Liver (tissue), 9 donors: ENCODE data around the gene ALPI. TPM values are rescaled to one million over a fixed set of nuclear protein-coding genes. Genes with fewer than 3 reads are reported as not detected.

ENCODE experiments used
- DNase-seq: peaks from one replicate; pipeline ENCODE4 v3.0.0-alpha.2; 2017; ENCODE audit warnings: low spot score
- H3K27ac ChIP-seq, 2 donors: one replicate each; pipeline ENCODE4 v1.7.0; 2013; ENCODE audit warnings: inconsistent platforms in 2 of 2, low read length in 2 of 2, control low read depth in 1 of 2, low read depth in 1 of 2, mild to moderate bottlenecking in 1 of 2
- H3K27me3 ChIP-seq, 4 donors: one replicate each; pipeline versions ENCODE4 v1.6.1 to v1.7.0; 2013; ENCODE audit warnings: low read length in 3 of 4, inconsistent platforms in 1 of 4, mild to moderate bottlenecking in 1 of 4, moderate library complexity in 1 of 4; ENCODE audit not compliant: control insufficient read depth in 4 of 4, insufficient read depth in 4 of 4
- H3K36me3 ChIP-seq, 4 donors: one replicate each; pipeline versions ENCODE4 v1.6.1 to v1.7.0; 2013; ENCODE audit warnings: low read length in 3 of 4, mild to moderate bottlenecking in 3 of 4, low read depth in 1 of 4, moderate library complexity in 1 of 4; ENCODE audit not compliant: control insufficient read depth in 4 of 4, insufficient read depth in 3 of 4
- H3K4me1 ChIP-seq, 4 donors: one replicate each; pipeline versions ENCODE4 v1.6.1 to v1.7.0; 2013; ENCODE audit warnings: low read length in 3 of 4, mild to moderate bottlenecking in 3 of 4, moderate library complexity in 1 of 4; ENCODE audit not compliant: control insufficient read depth in 4 of 4, insufficient read depth in 4 of 4
- H3K4me3 ChIP-seq, 3 donors: one replicate each; pipeline versions ENCODE4 v1.6.1 to v1.7.0; 2013; ENCODE audit warnings: low read length in 3 of 3, control low read depth in 1 of 3, low read depth in 1 of 3, mild to moderate bottlenecking in 1 of 3
- H3K9ac ChIP-seq, 2 donors: one replicate each; pipeline ENCODE4 v1.7.0; 2013; ENCODE audit warnings: low read length in 2 of 2, mild to moderate bottlenecking in 2 of 2, moderate library complexity in 2 of 2, control low read depth in 1 of 2, low read depth in 1 of 2
- H3K9me3 ChIP-seq, 4 donors: one replicate each; pipeline versions ENCODE4 v1.6.1 to v1.7.0; 2013; ENCODE audit warnings: low read length in 3 of 4; ENCODE audit not compliant: control insufficient read depth in 4 of 4
- ATF3 ChIP-seq: IDR thresholded peaks from 2 replicates; pipeline ENCODE4 v1.6.1; 2016; ENCODE audit warnings: antibody characterized with exemption
- CTCF ChIP-seq: fragments of 150-350 bp; IDR thresholded peaks from 2 replicates; pipeline ENCODE4 v1.5.1; 2017; ENCODE audit warnings: improper control_type of control experiment, low read depth, low read length; ENCODE audit not compliant: missing input control
- EGR1 ChIP-seq, 2 donors: IDR thresholded peaks; 2 replicates each; pipeline ENCODE4 v1.6.1; 2016 to 2018; ENCODE audit warnings: antibody characterized with exemption in 2 of 2, low read depth in 2 of 2
- FOXA1 ChIP-seq: IDR thresholded peaks from 2 replicates; pipeline ENCODE4 v1.6.1; 2016; ENCODE audit warnings: antibody characterized with exemption
- FOXA2 ChIP-seq: IDR thresholded peaks from 2 replicates; pipeline ENCODE4 v1.6.1; 2016; ENCODE audit warnings: antibody characterized with exemption
- GABPA ChIP-seq, 2 donors: IDR thresholded peaks in 1 of 2; conservative IDR thresholded peaks in 1 of 2; 2 replicates each; pipeline ENCODE4 v1.6.1; 2016; ENCODE audit warnings: antibody characterized with exemption in 2 of 2, mild to moderate bottlenecking in 1 of 2, moderate library complexity in 1 of 2
- HNF4A ChIP-seq, 2 donors: conservative IDR thresholded peaks; 2 replicates each; pipeline ENCODE4 v1.6.1; 2016; ENCODE audit warnings: antibody characterized with exemption in 2 of 2, mild to moderate bottlenecking in 2 of 2
- HNF4G ChIP-seq: IDR thresholded peaks from 2 replicates; pipeline ENCODE4 v1.6.1; 2016; ENCODE audit warnings: antibody characterized with exemption
- JUND ChIP-seq, 2 donors: IDR thresholded peaks; 2 replicates each; pipeline ENCODE4 v1.6.1; 2016; ENCODE audit warnings: antibody characterized with exemption in 2 of 2
- NR2F2 ChIP-seq: IDR thresholded peaks from 2 replicates; pipeline ENCODE4 v1.6.1; 2016; ENCODE audit warnings: antibody characterized with exemption
- RAD21 ChIP-seq, 2 donors: IDR thresholded peaks; 2 replicates each; pipeline ENCODE4 v1.6.1; 2016; ENCODE audit warnings: antibody characterized with exemption in 2 of 2, mild to moderate bottlenecking in 2 of 2
- RXRA ChIP-seq, 2 donors: IDR thresholded peaks; 2 replicates each; pipeline ENCODE4 v1.6.1; 2017 to 2018; ENCODE audit warnings: antibody characterized with exemption in 2 of 2, mild to moderate bottlenecking in 1 of 2
- SP1 ChIP-seq: IDR thresholded peaks from 2 replicates; pipeline ENCODE4 v1.6.1; 2018; ENCODE audit warnings: antibody characterized with exemption, mild to moderate bottlenecking
- TAF1 ChIP-seq: conservative IDR thresholded peaks from 2 replicates; pipeline ENCODE4 v1.6.1; 2016; ENCODE audit warnings: antibody characterized with exemption, mild to moderate bottlenecking
- YY1 ChIP-seq: IDR thresholded peaks from 2 replicates; pipeline ENCODE4 v1.6.1; 2016; ENCODE audit warnings: antibody characterized with exemption, mild to moderate bottlenecking
- ZBTB33 ChIP-seq: IDR thresholded peaks from 2 replicates; pipeline ENCODE4 v1.6.1; 2016; ENCODE audit warnings: antibody characterized with exemption
- WGBS: extraction: QIAGEN DNeasy Blood & Tissue Kit; methylation state at CpG from one replicate; pipeline ENCODE4 v1.1.7; 2013; 5-methylcytosine and 5-hydroxymethylcytosine counted together
- polyA plus RNA-seq, 2 donors: library from polyadenylated mRNA; stranded (reverse) in 1 of 2; unstranded in 1 of 2; fragments of 200-250 nt in 1 of 2; fragments of >200 nt in 1 of 2; fragmentation: Nextera tagmentation in 1 of 2; extraction: Ambion mirVana in 1 of 2; gene quantifications; one replicate each; pipeline versions ENCODE4 v1.2.1 to v1.2.3, GENCODE V29; 2013 to 2015
- total RNA-seq, 2 donors: library from RNA; depleted of rRNA; stranded (reverse); fragments of >200 nt; gene quantifications; one replicate each; pipeline ENCODE4 v1.2.3, GENCODE V29; 2014
- TF ChIP-seq, protein P1 (sequence below): IDR thresholded peaks from 2 replicates; pipeline ENCODE4 v1.6.1; 2016; ENCODE audit warnings: antibody characterized with exemption, mild to moderate bottlenecking
- TF ChIP-seq, protein P2 (sequence below): IDR thresholded peaks from 2 replicates; pipeline ENCODE4 v1.6.1; 2016; ENCODE audit warnings: antibody characterized with exemption
- donor health status: healthy.
- donor health status: healthy.
- donor health status: healthy.
- donor health status: healthy.
- donor health status: healthy.

The ALPI gene
- total and polyA plus RNA-seq, 4 donors = 0.02 TPM; not detected in 3

GRCh38 chr2:232421189-232421785 lies 34.7 kb upstream of the ALPI start:
- Histone ChIP-seq H3K9me3 (peaks cover 3 to 10% (median 5%) of the 10 kb centered on the region in 4 donors), H3K36me3 (no peaks in the 10 kb centered on the region), H3K27me3 (peaks cover 4 to 16% (median 12%) of the 10 kb centered on the region in 4 donors), H3K27ac (no peak overlapping the region), H3K4me1 (peaks cover 0 to 29% (median 18%) of the 10 kb centered on the region in 4 donors), H3K9ac (no peak overlapping the region), H3K4me3 (peak overlapping the region in 1 of 3 donors; percentile 30)
- WGBS = 21% methylated on average over 22 of the region's 22 CpGs
- no peak for DNase-seq
- TF ChIP-seq TAF1 (no peak), CTCF (no peak), ATF3 (no peak), JUND (IDR thresholded peaks at IDR 0.05) (no peak), FOXA2 (no peak), ZBTB33 (no peak), EGR1 (IDR thresholded peaks at IDR 0.05; ENCODE audit: low read depth in 2 of 2) (no peak), YY1 (no peak), FOXA1 (no peak), SP1 (no peak), HNF4A (conservative IDR thresholded peaks at IDR 0.05) (no peak), NR2F2 (no peak)
- TF ChIP-seq, protein P1, sequence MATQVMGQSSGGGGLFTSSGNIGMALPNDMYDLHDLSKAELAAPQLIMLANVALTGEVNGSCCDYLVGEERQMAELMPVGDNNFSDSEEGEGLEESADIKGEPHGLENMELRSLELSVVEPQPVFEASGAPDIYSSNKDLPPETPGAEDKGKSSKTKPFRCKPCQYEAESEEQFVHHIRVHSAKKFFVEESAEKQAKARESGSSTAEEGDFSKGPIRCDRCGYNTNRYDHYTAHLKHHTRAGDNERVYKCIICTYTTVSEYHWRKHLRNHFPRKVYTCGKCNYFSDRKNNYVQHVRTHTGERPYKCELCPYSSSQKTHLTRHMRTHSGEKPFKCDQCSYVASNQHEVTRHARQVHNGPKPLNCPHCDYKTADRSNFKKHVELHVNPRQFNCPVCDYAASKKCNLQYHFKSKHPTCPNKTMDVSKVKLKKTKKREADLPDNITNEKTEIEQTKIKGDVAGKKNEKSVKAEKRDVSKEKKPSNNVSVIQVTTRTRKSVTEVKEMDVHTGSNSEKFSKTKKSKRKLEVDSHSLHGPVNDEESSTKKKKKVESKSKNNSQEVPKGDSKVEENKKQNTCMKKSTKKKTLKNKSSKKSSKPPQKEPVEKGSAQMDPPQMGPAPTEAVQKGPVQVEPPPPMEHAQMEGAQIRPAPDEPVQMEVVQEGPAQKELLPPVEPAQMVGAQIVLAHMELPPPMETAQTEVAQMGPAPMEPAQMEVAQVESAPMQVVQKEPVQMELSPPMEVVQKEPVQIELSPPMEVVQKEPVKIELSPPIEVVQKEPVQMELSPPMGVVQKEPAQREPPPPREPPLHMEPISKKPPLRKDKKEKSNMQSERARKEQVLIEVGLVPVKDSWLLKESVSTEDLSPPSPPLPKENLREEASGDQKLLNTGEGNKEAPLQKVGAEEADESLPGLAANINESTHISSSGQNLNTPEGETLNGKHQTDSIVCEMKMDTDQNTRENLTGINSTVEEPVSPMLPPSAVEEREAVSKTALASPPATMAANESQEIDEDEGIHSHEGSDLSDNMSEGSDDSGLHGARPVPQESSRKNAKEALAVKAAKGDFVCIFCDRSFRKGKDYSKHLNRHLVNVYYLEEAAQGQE = no peak
- TF ChIP-seq, protein P2, sequence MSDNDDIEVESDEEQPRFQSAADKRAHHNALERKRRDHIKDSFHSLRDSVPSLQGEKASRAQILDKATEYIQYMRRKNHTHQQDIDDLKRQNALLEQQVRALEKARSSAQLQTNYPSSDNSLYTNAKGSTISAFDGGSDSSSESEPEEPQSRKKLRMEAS = no peak

GRCh38 chr2:232422051-232422450 lies 33.9 kb upstream of the ALPI start:
- no peak overlapping the region for H3K9ac ChIP-seq
- no peaks in the 10 kb centered on the region for H3K36me3 ChIP-seq
- H3K4me1 ChIP-seq = peaks cover 0 to 29% (median 18%) of the 10 kb centered on the region in 4 donors
- WGBS = 88% methylated on average over 10 of the region's 10 CpGs
- no peak for DNase-seq
- no peak overlapping the region for H3K27ac ChIP-seq
- H3K9me3 ChIP-seq = peaks cover 3 to 10% (median 5%) of the 10 kb centered on the region in 4 donors
- peaks cover 4 to 16% (median 12%) of the 10 kb centered on the region in 4 donors for H3K27me3 ChIP-seq
- no peak overlapping the region for H3K4me3 ChIP-seq
- no peak for TF ChIP-seq TAF1
- TF ChIP-seq GABPA (IDR thresholded peaks at IDR 0.05 in 1 of 2, conservative IDR thresholded peaks at IDR 0.05 in 1 of 2) = no peak
- TF ChIP-seq CTCF = no peak
- TF ChIP-seq ATF3 = no peak
- no peak for TF ChIP-seq JUND (IDR thresholded peaks at IDR 0.05)
- no peak for TF ChIP-seq HNF4A (conservative IDR thresholded peaks at IDR 0.05)
- no peak for TF ChIP-seq FOXA1
- no peak for TF ChIP-seq YY1
- TF ChIP-seq FOXA2 = no peak
- TF ChIP-seq, protein P2 = no peak
- TF ChIP-seq HNF4G = no peak
- TF ChIP-seq EGR1 (IDR thresholded peaks at IDR 0.05; ENCODE audit: low read depth in 2 of 2) = no peak
- TF ChIP-seq NR2F2 = no peak
- TF ChIP-seq SP1 = no peak
- no peak for TF ChIP-seq RXRA (IDR thresholded peaks at IDR 0.05)
- no peak for TF ChIP-seq RAD21 (IDR thresholded peaks at IDR 0.05)
